Hepatocyte (in vitro differentiated cells): ENCODE measurements around the gene TXNRD2. TPM values are rescaled to one million over a fixed set of nuclear protein-coding genes. Genes with fewer than 3 reads are reported as not detected.

Experiments
- DNase-seq: peaks from one replicate; pipeline ENCODE4 v3.0.0-alpha.2; 2016; ENCODE audit warnings: low spot score
- H2AFZ ChIP-seq: fragments of 200-600 bp; sonication (generic); 2 replicates; pipeline ENCODE4 v1.6.0; 2016; ENCODE audit warnings: antibody characterized with exemption, mild to moderate bottlenecking
- H3K27ac ChIP-seq: fragments of 200-600 bp; sonication (generic); 2 replicates; pipeline ENCODE4 v1.5.1; 2016; ENCODE audit warnings: mild to moderate bottlenecking
- H3K27me3 ChIP-seq: fragments of 200-600 bp; sonication (generic); 2 replicates; pipeline ENCODE4 v1.6.1; 2016
- H3K36me3 ChIP-seq: fragments of 200-600 bp; sonication (generic); replicated peaks from 2 replicates; pipeline ENCODE4 v1.5.1; 2016; ENCODE audit warnings: low read depth; ENCODE audit not compliant: insufficient read depth
- H3K4me1 ChIP-seq: fragments of 200-600 bp; sonication (generic); 2 replicates; pipeline ENCODE4 v1.5.1; 2016; ENCODE audit warnings: mild to moderate bottlenecking, moderate library complexity; ENCODE audit not compliant: insufficient read depth
- H3K4me2 ChIP-seq: fragments of 200-600 bp; sonication (generic); 2 replicates; pipeline ENCODE4 v1.6.0; 2016
- H3K4me3 ChIP-seq: fragments of 200-600 bp; sonication (generic); 2 replicates; pipeline ENCODE4 v1.5.1; 2016; ENCODE audit warnings: mild to moderate bottlenecking
- H3K79me2 ChIP-seq: fragments of 200-600 bp; sonication (generic); 2 replicates; pipeline ENCODE4 v1.6.0; 2017; ENCODE audit warnings: mild to moderate bottlenecking
- H3K9me2 ChIP-seq: fragments of 200-600 bp; sonication (generic); replicated peaks from 2 replicates; pipeline ENCODE4 v1.6.0; 2017; ENCODE audit warnings: mild to moderate bottlenecking; ENCODE audit not compliant: insufficient read depth
- H3K9me3 ChIP-seq: fragments of 200-600 bp; sonication (generic); 2 replicates; pipeline ENCODE4 v1.5.1; 2016; ENCODE audit warnings: low read depth, mild to moderate bottlenecking
- H4K20me1 ChIP-seq: fragments of 200-600 bp; sonication (generic); 2 replicates; pipeline ENCODE4 v1.6.0; 2016; ENCODE audit warnings: mild to moderate bottlenecking; ENCODE audit not compliant: insufficient read depth, poor library complexity, severe bottlenecking
- CTCF ChIP-seq: fragments of 200-600 bp; sonication (generic); IDR thresholded peaks from 2 replicates; pipeline ENCODE4 v1.5.1; 2016; ENCODE audit warnings: antibody characterized with exemption, mild to moderate bottlenecking; ENCODE audit not compliant: poor library complexity
- EZH2 ChIP-seq: fragments of 200-600 bp; sonication (generic); IDR thresholded peaks from 2 replicates; pipeline ENCODE4 v1.6.1; 2016; ENCODE audit warnings: antibody characterized with exemption, mild to moderate bottlenecking, borderline replicate concordance
- EZH2phosphoT487 ChIP-seq: fragments of 200-600 bp; sonication (generic); IDR thresholded peaks from one replicate; pipeline ENCODE4 v1.6.1; 2018; ENCODE audit warnings: antibody characterized with exemption, mild to moderate bottlenecking, low read depth, moderate library complexity; ENCODE audit not compliant: unreplicated experiment, severe bottlenecking
- WGBS: methylation state at CpG from one replicate; pipeline ENCODE4 v1.1.6; 2016; ENCODE audit warnings: low lambda C conversion rate; ENCODE audit errors: missing lambda C conversion rate; 5-methylcytosine and 5-hydroxymethylcytosine counted together
- polyA plus RNA-seq: library from polyadenylated mRNA; unstranded; fragments of >200 nt; fragmentation: Nextera tagmentation; extraction: Ambion mirVana; gene quantifications from 2 replicates; pipeline ENCODE4 v1.2.1, GENCODE V29; 2016
- total RNA-seq: library from RNA; depleted of rRNA; stranded (reverse); fragments of >200 nt; gene quantifications from 2 replicates; pipeline ENCODE4 v1.2.3, GENCODE V29; 2014

TXNRD2 gene
- total and polyA plus RNA-seq, 2 experiments from 2014 or later = 0.60 to 2.1 TPM

GRCh38 chr22:19875061-19875530, 66.5 kb downstream of the TXNRD2 start:
- Histone ChIP-seq H3K79me2 (no peaks in the 10 kb centered on the region), H3K9me2 (no peaks in the 10 kb centered on the region), H3K36me3 (no peaks in the 10 kb centered on the region), H3K9me3 (no peaks in the 10 kb centered on the region), H3K27me3 (no peaks in the 10 kb centered on the region), H3K27ac (no peak overlapping the region), H3K4me2 (no peak overlapping the region), H2AFZ (no peak overlapping the region), H3K4me3 (no peak overlapping the region), H4K20me1 (no peaks in the 10 kb centered on the region), H3K4me1 (peaks cover 3% of the 10 kb centered on the region)
- TF ChIP-seq EZH2phosphoT487 = no peak
- no peak for TF ChIP-seq CTCF
- no peak for TF ChIP-seq EZH2
- WGBS = 91% methylated on average over 12 of the region's 12 CpGs
- no peak for DNase-seq

- no peaks in the 10 kb centered on the region for H3K9me3 ChIP-seq
- no peaks in the 10 kb centered on the region for H3K36me3 ChIP-seq
- H3K27ac ChIP-seq = no peak overlapping the region
- DNase-seq = no peak
- no peaks in the 10 kb centered on the region for H4K20me1 ChIP-seq
- H2AFZ ChIP-seq = no peak overlapping the region
- WGBS = 73% methylated on average over 26 of the region's 27 CpGs
- H3K27me3 ChIP-seq = no peaks in the 10 kb centered on the region
- no peak for TF ChIP-seq CTCF
- TF ChIP-seq EZH2 = no peak
- no peak for TF ChIP-seq EZH2phosphoT487
- no peak overlapping the region for H3K4me2 ChIP-seq
- H3K4me1 ChIP-seq = peaks cover 3% of the 10 kb centered on the region
- H3K4me3 ChIP-seq = no peak overlapping the region
- no peaks in the 10 kb centered on the region for H3K79me2 ChIP-seq
- H3K9me2 ChIP-seq = no peaks in the 10 kb centered on the region
Measured at GRCh38 chr22:19874307-19875060, 67.1 kb downstream of the TXNRD2 start.

- Histone ChIP-seq H4K20me1 (no peaks in the 10 kb centered on the region), H3K79me2 (no peaks in the 10 kb centered on the region), H3K27ac (no peak overlapping the region), H3K27me3 (no peaks in the 10 kb centered on the region), H2AFZ (no peak overlapping the region), H3K4me3 (no peak overlapping the region), H3K4me2 (no peak overlapping the region), H3K9me3 (no peaks in the 10 kb centered on the region), H3K4me1 (peaks cover 3% of the 10 kb centered on the region), H3K36me3 (no peaks in the 10 kb centered on the region), H3K9me2 (no peaks in the 10 kb centered on the region)
- no peak for DNase-seq
- TF ChIP-seq CTCF (no peak), EZH2phosphoT487 (no peak), EZH2 (no peak)
- WGBS = 91% methylated on average over 7 of the region's 7 CpGs
Measured at GRCh38 chr22:19873960-19874306, 67.7 kb downstream of the TXNRD2 start.
